ENCODE results near the gene HERC4. TPM values are rescaled to one million over a fixed set of nuclear protein-coding genes. Genes with fewer than 3 reads are reported as not detected.
"Not testable (repeated sequence)": the region's sequence is repeated elsewhere in the genome, so short reads cannot be mapped to it uniquely, and the experiment has no call there.

Gene HERC4
- total RNA-seq, 1 donor from 2014 or later = 42.3 TPM

DNA sequence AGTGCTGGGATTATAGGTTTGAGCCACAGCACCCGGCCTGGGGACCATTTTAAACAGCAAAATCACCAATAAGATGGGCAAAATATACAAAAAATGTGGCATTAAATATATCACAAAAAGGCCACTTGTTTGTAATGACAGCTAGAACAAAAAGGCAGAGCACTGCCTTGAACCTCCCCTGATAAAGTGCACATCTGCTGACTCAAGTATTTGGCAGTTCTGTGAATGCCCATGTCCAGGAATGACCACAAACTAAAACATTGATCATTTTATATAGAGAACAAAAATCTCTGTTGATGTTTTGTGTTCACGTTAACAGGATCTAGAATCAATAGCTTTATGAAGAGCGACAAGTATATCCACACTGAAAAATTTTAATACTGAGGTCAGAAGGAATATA is 21.5 kb downstream of the HERC4 start:
- Mint-ChIP-seq H3K4me3 (no peak overlapping the region), H3K4me1 (ENCODE audit: low read depth) (peaks cover 16% of the 10 kb centered on the region), H3K36me3 (ENCODE audit: low read depth) (peaks cover 13% of the 10 kb centered on the region), H3K27ac (no peak overlapping the region), H3K27me3 (ENCODE audit: insufficient read depth) (no peaks in the 10 kb centered on the region), H3K9me3 (no peaks in the 10 kb centered on the region)
- no peak for DNase-seq (ENCODE audit: low spot score)
- intact Hi-C loops (cut with micrococcal nuclease) = no loop called here

DNA sequence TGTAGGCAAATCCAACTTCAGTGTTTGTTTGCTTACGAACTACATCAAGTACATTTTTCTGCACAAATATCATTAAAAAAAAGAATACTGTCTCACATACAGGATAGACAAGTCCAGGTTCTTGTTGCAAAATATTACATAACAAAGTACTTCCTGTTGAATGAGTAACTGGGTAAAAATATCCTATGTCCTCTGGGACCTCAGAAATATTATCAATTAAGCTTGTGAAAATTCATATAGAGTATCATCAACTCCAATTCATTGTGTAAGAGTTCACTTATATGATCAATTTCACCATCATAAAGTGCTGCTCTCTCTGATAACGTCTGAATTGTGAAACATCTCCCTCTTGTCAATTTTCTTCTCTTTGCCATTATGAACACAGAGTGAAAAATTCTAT is 22.6 kb downstream of the HERC4 start:
- H3K27me3 Mint-ChIP-seq (ENCODE audit: insufficient read depth) = no peaks in the 10 kb centered on the region
- H3K9me3 Mint-ChIP-seq = no peaks in the 10 kb centered on the region
- DNase-seq (ENCODE audit: low spot score) = no peak
- no peak overlapping the region for H3K27ac Mint-ChIP-seq
- peaks cover 20% of the 10 kb centered on the region for H3K4me1 Mint-ChIP-seq (ENCODE audit: low read depth)
- H3K36me3 Mint-ChIP-seq (ENCODE audit: low read depth) = peaks cover 16% of the 10 kb centered on the region
- intact Hi-C loops (cut with micrococcal nuclease) = no loop called here
- H3K4me3 Mint-ChIP-seq = no peak overlapping the region

DNA sequence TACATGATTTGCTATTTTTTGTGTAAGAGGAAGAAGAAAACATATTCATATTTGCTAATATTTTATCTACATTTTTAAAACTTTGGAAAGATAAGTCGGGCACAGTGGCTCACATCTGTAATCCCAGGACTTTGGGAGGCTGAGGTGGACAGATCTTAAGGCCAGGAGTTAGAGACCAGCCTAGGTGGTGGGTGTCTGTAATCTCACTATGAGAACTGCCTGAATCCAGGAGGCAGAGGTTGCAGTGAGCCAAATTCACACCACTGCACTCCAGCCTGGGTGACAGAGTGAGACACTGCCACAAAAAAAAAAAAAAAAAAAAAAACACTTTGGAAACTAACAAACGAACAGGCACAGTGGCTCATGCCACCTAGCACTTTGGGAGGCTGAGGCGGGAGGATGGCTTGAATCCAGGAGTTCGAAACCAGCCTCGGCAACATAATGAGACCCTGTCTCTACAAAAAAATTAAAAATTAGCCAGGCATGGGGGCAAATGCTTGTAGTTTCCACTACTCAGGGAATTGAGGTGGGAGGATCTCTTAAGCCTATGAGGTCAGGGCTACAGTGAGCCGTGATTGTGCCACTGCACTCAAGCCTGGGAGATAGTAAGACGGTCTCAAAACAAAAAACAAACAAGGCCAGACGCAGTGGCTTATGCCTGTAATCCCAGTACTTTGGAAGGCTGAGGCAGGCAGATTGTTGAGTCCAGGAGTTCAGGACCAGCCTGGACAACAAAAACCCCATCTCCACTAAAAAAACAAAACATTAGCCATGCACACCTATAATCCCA is 25.6 kb downstream of the HERC4 start:
- no peak overlapping the region for H3K27ac Mint-ChIP-seq
- H3K27me3 Mint-ChIP-seq (ENCODE audit: insufficient read depth) = no peaks in the 10 kb centered on the region
- H3K4me1 Mint-ChIP-seq (ENCODE audit: low read depth) = peaks cover 20% of the 10 kb centered on the region
- intact Hi-C loops (cut with micrococcal nuclease) = no loop called here
- H3K4me3 Mint-ChIP-seq = no peak overlapping the region
- H3K36me3 Mint-ChIP-seq (ENCODE audit: low read depth) = peaks cover 18% of the 10 kb centered on the region
- H3K9me3 Mint-ChIP-seq = no peaks in the 10 kb centered on the region
- no peak for DNase-seq (ENCODE audit: low spot score)

DNA sequence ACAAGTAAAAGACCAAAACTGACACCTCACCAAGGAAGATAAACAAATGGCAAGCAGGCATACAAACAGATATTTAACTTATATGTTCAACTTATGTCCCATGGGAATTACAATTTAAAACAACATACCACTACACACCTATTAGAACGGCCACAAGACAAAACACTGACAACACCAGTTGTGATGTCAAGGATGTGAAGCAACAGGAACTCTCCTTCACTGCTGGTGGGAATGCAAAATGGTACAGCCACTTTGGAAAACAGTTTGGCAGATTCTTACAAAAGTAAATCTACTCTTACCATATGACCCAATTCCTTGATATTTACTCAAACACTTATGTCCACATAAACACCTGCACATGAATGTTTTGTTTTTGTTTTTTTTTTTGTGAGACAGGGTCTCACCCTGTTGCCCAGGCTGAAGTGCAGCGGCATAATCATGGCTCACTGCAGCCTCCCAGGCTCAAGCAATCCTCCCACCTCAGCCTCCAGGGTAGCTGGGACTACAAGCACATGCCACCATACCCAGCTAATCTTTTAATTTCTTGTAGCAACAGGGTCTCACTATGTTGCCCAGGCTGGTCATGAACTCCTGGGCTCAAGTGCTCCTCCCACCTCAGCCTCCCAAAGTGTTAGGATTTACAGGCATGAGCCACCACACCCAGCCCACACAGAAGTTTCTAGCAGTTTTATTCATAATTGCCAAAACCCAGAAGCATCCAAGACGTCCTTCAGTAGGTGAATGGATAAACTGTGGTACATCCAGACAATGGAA is 27.3 kb downstream of the HERC4 start:
- Mint-ChIP-seq H3K36me3 (ENCODE audit: low read depth) (peaks cover 21% of the 10 kb centered on the region), H3K27me3 (ENCODE audit: insufficient read depth) (no peaks in the 10 kb centered on the region), H3K9me3 (no peaks in the 10 kb centered on the region), H3K4me3 (no peak overlapping the region), H3K27ac (no peak overlapping the region), H3K4me1 (ENCODE audit: low read depth) (peaks cover 22% of the 10 kb centered on the region)
- DNase-seq (ENCODE audit: low spot score) = no peak
- intact Hi-C loops (cut with micrococcal nuclease) = no loop called here

DNA sequence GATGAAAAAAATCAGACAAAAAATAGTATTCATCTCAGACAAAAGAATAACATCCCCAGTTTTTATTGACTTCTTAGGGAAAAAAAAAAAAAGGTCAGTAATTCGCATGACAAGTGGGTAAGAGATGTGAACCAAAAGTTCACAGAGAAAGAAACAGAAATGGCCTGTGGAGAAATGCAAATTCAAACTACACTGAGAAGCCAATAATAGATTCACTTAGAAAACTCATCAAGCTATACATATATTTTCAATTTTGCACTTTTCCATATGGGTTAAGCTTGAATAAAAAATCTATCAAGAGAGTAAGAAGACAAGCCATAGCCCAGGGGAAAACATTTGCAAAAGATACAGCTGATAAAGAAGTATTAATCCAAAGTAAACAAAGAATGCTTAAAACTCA is 28.0 kb downstream of the HERC4 start:
- Mint-ChIP-seq H3K4me1 (ENCODE audit: low read depth) (peaks cover 18% of the 10 kb centered on the region), H3K9me3 (no peaks in the 10 kb centered on the region), H3K27ac (no peak overlapping the region), H3K27me3 (ENCODE audit: insufficient read depth) (no peaks in the 10 kb centered on the region), H3K36me3 (ENCODE audit: low read depth) (peaks cover 23% of the 10 kb centered on the region), H3K4me3 (no peak overlapping the region)
- intact Hi-C loops (cut with micrococcal nuclease) = no loop called here
- no peak for DNase-seq (ENCODE audit: low spot score)

DNA sequence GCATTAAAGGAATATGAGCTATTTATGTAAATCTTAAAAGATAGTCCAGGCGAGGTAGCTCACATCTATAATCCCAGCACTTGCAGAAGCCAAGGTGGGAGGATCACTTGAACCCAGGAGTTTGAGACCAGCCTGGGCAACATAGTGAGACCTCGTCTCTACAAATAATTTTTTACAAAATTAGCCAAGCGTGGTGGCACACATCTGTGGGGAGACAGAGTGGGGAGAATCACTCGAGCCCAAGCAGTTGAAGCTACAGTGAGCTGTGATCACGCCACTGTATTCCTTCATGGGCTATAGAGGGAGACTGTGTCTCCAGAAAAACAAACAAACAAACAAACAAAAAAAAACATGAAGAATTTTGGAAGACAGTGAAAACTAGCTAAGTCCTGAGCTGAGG is 28.4 kb downstream of the HERC4 start:
- H3K4me1 Mint-ChIP-seq (ENCODE audit: low read depth) = peaks cover 16% of the 10 kb centered on the region
- no peak for DNase-seq (ENCODE audit: low spot score)
- intact Hi-C loops (cut with micrococcal nuclease) = no loop called here
- H3K9me3 Mint-ChIP-seq = no peaks in the 10 kb centered on the region
- no peak overlapping the region for H3K4me3 Mint-ChIP-seq
- no peaks in the 10 kb centered on the region for H3K27me3 Mint-ChIP-seq (ENCODE audit: insufficient read depth)
- no peak overlapping the region for H3K27ac Mint-ChIP-seq
- peaks cover 23% of the 10 kb centered on the region for H3K36me3 Mint-ChIP-seq (ENCODE audit: low read depth)

DNA sequence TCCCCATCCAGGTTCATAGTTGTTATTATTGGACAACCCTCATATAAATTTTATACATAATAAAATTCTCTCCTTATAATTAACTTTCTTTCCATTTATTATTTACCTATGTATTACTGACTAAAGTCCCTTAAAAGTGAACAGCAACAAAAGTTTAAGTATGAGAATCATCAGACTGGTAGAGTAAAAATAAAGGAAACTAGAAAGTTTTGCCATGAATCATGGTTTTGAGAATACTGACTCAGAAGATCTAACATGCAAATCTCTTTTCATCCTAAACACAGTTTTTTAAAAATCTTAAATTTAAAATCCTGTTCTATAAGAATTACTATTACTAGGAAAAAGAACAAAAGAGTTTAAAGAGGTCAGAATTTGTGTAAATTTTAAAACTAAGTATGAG is 32.1 kb downstream of the HERC4 start:
- Mint-ChIP-seq H3K9me3 (no peaks in the 10 kb centered on the region), H3K27ac (no peak overlapping the region), H3K27me3 (ENCODE audit: insufficient read depth) (no peaks in the 10 kb centered on the region), H3K36me3 (ENCODE audit: low read depth) (peaks cover 21% of the 10 kb centered on the region), H3K4me1 (ENCODE audit: low read depth) (peaks cover 12% of the 10 kb centered on the region), H3K4me3 (no peak overlapping the region)
- no peak for DNase-seq (ENCODE audit: low spot score)
- intact Hi-C loops (cut with micrococcal nuclease) = loop anchor here (2.0 kb wide), 1 partner anchor 32 kb away; the partner anchor contains the start of gene HERC4

DNA sequence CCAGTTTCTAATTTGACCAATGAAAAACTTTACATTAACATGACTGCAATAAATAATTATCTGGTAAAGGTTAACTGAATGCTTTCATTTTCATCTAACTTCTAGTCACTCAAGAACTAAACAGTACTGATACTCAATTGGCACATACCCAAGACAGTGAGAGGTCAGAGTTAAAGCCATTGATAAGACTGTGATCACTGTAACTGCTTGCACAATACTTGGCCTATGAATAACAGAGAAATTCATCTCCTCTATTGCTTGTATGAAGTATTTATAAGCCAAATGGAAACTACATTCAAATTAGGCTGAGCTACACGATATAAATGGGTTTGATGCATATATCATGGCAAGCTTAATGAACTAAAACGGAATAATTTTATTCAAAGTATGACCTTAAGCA is 43.0 kb downstream of the HERC4 start:
- no peak for DNase-seq (ENCODE audit: low spot score)
- Mint-ChIP-seq H3K4me1 (ENCODE audit: low read depth) (no peaks in the 10 kb centered on the region), H3K27me3 (ENCODE audit: insufficient read depth) (no peaks in the 10 kb centered on the region), H3K36me3 (ENCODE audit: low read depth) (peaks cover 20% of the 10 kb centered on the region), H3K4me3 (no peak overlapping the region), H3K9me3 (no peaks in the 10 kb centered on the region), H3K27ac (no peak overlapping the region)
- intact Hi-C loops (cut with micrococcal nuclease) = no loop called here

DNA sequence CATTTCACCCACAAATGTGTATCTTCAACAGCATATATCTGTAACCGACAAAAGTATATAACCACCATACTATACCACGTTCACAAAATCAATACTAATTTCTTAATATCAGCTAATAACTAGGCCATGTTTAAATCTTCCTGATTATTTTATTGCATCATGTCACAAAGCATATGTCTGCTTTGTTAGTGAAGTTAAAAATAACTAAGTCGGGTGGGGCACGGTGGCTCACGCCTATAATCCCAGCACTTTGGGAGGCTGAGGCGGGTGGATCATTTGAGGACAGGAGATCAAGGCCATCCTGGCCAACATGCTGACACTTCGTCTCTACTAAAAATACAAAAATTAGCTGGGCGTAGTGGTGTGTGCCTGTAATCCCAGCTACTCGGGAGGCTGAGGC is 47.7 kb downstream of the HERC4 start:
- intact Hi-C loops (cut with micrococcal nuclease) = no loop called here

DNA sequence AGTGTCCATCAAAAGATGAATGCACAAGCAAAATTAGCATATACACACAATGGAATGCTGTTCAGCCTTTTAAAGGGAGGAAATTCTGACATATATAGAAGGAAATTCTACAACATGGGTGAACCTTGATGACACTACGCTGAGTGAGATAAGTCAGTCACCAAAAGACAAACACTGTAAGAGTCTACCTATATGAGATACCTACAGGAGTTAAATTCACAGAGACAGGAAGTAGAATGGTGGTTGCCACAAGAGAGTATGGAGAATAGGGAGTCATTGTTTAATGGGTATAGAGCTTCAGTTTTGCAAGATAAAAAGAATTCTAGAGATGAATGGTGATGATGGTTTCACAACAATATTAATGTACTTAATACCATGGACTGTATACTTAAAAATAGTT is 51.8 kb downstream of the HERC4 start:
- Mint-ChIP-seq H3K27me3 (ENCODE audit: insufficient read depth) (no peaks in the 10 kb centered on the region), H3K36me3 (ENCODE audit: low read depth) (peaks cover 47% of the 10 kb centered on the region), H3K27ac (no peak overlapping the region), H3K4me3 (no peak overlapping the region), H3K4me1 (ENCODE audit: low read depth) (peaks cover 9% of the 10 kb centered on the region), H3K9me3 (peaks cover 20% of the 10 kb centered on the region)
- no peak for DNase-seq (ENCODE audit: low spot score)
- intact Hi-C loops (cut with micrococcal nuclease) = no loop called here

More for the DNA sequence above, 47.7 kb downstream of the HERC4 start:
- Mint-ChIP-seq H3K27ac (no peak overlapping the region), H3K4me1 (ENCODE audit: low read depth) (peaks cover 9% of the 10 kb centered on the region), H3K36me3 (ENCODE audit: low read depth) (peaks cover 22% of the 10 kb centered on the region), H3K27me3 (ENCODE audit: insufficient read depth) (no peaks in the 10 kb centered on the region), H3K4me3 (no peak overlapping the region), H3K9me3 (peaks cover 3% of the 10 kb centered on the region)
- DNase-seq (ENCODE audit: low spot score) = no peak

DNA sequence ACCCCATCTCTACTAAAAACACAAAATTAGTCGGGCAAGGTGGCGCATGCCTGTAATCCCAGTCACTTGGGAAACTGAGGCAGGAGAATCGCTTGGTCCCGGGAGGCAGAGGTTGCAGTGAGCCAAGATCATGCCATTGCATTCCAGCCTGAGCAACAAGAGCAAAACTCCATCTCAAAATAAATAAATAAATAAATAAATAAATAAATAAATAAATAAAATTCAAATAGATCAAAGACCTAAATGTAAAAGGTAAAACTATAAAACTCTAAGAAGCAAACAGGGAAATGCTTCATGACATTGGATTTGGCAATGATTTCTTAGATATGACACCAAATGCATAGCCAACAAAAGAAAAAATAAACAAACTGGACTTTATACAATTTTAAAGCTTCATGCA is 52.8 kb downstream of the HERC4 start:
- H3K4me1 Mint-ChIP-seq (ENCODE audit: low read depth); H3K27me3 Mint-ChIP-seq (ENCODE audit: insufficient read depth); H3K4me3 Mint-ChIP-seq; intact Hi-C loops (cut with micrococcal nuclease); H3K27ac Mint-ChIP-seq; DNase-seq (ENCODE audit: low spot score): not testable (repeated sequence)
- H3K9me3 Mint-ChIP-seq = peaks cover 20% of the 10 kb centered on the region
- peaks cover 44% of the 10 kb centered on the region for H3K36me3 Mint-ChIP-seq (ENCODE audit: low read depth)

DNA sequence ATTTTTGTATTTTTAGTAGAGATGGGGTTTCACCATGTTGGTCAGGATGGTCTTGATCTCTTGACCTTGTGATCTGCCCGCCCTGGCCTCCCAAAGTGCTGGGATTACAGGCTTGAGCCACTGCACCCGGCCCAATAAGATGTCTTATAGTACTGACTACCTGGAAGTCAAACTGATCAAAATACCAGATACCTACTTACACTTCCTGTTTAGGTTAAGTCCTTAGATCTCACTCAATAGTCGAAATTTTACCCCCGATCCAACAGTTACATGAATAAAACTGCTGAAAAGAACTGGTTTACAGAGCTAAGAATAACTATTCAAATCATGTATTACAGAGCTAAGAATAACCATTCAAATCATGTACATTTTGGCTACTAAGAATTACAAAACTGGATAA is 58.6 kb downstream of the HERC4 start:
- peak overlapping the region; percentile 14 for H3K27ac Mint-ChIP-seq
- intact Hi-C loops (cut with micrococcal nuclease); H3K27me3 Mint-ChIP-seq (ENCODE audit: insufficient read depth): not testable (repeated sequence)

DNA sequence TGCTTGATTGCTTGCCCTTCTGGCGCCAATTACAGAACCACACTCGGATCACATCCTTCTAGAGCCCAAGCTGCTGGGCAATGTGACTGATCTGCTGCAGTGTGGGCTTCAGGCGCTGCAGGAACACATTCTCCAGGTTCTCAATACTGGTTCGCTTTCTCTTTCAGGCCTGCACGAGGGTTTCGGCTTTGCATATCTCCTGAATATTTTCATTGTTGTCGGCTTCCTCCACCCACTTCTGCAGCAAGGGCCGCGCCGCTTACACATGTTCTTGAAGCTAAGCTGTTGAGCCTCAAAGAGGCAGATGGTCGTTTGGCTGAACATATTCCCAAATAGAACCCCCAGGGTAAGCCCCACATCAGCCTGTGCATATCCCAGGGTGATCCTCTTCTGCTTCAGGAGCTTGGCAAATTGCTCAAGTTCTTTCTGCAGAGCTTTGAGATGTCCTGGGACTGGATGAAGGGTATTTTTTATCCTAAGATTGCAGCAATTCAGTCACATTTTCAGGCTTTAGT is 64.6 kb downstream of the HERC4 start:
- peaks cover 7% of the 10 kb centered on the region for H3K9me3 Mint-ChIP-seq
- intact Hi-C loops (cut with micrococcal nuclease) = no loop called here

More for the DNA sequence above, 58.6 kb downstream of the HERC4 start:
- not testable (repeated sequence) for H3K4me1 Mint-ChIP-seq (ENCODE audit: low read depth); DNase-seq (ENCODE audit: low spot score); H3K4me3 Mint-ChIP-seq
- Mint-ChIP-seq H3K36me3 (ENCODE audit: low read depth) (peaks cover 36% of the 10 kb centered on the region), H3K9me3 (peaks cover 13% of the 10 kb centered on the region)

More for the DNA sequence above, 64.6 kb downstream of the HERC4 start:
- Mint-ChIP-seq H3K27ac (no peak overlapping the region), H3K4me3 (no peak overlapping the region), H3K36me3 (ENCODE audit: low read depth) (peaks cover 36% of the 10 kb centered on the region), H3K4me1 (ENCODE audit: low read depth) (no peaks in the 10 kb centered on the region), H3K27me3 (ENCODE audit: insufficient read depth) (no peaks in the 10 kb centered on the region)
- DNase-seq (ENCODE audit: low spot score) = no peak

Data from activated T-helper 1 cell treated with anti-CD3 and anti-CD28 coated beads, Interleukin-12 subunit alpha, Interleukin-12 subunit beta, Interleukin-2, Interleukin-4 antibody, amounts not matched to agents 30 ng/mL and 10 ng/mL and 1 ng/mL, durations not matched to agents 14 hours and 24 hours and 36 hours (primary cell).